HEK293 (cell line): ENCODE measurements around the gene TSPOAP1.

ENCODE experiments used
- CTCF ChIA-PET: fragments of 350-600 bp; formaldehyde crosslinking; extraction: SDS; loops from one replicate; lab custom pipeline; 2021; ENCODE audit warnings: antibody characterized with exemption; lab: Yijun Ruan, JAX
- POLR2A ChIA-PET: fragments of 300-600 bp; formaldehyde crosslinking; extraction: SDS; loops from one replicate; lab custom pipeline; 2020; ENCODE audit warnings: antibody characterized with exemption, inconsistent platforms; lab: Yijun Ruan, JAX
- H3K27ac ChIP-seq: fragments of 200-500 bp; sonication (Bioruptor generic); 2 replicates; pipeline ENCODE4 v1.5.1; 2014; ENCODE audit warnings: low read depth, low read length, control low read depth, inconsistent platforms; ENCODE audit errors: extremely low read depth
- H3K36me3 ChIP-seq, 2 experiments: fragments of 200-500 bp in 1 of 2; sonication (Bioruptor generic) in 1 of 2; 1 replicate in 1 of 2; 2 replicates in 1 of 2; pipeline ENCODE4 v1.5.1; 2014 to 2017; ENCODE audit warnings: inconsistent platforms in 2 of 2, low read length in 2 of 2; ENCODE audit not compliant: control insufficient read depth in 2 of 2, insufficient read depth in 1 of 2
- H3K4me1 ChIP-seq: fragments of 200-500 bp; sonication (Bioruptor generic); 2 replicates; pipeline ENCODE4 v1.5.1; 2014; ENCODE audit warnings: mild to moderate bottlenecking, low read length, inconsistent platforms; ENCODE audit not compliant: control insufficient read depth, insufficient read depth
- H3K4me3 ChIP-seq: 2 replicates; pipeline ENCODE4 v1.5.1; 2011; ENCODE audit warnings: low read depth, mild to moderate bottlenecking, control low read depth, low read length, moderate library complexity
- H3K9me3 ChIP-seq: fragments of 200-500 bp; sonication (Bioruptor generic); 2 replicates; pipeline ENCODE4 v1.5.1; 2014; ENCODE audit warnings: low read depth, low read length, inconsistent platforms; ENCODE audit not compliant: control insufficient read depth, insufficient read depth
- EGR2 ChIP-seq: fragments of 450-650 bp; formaldehyde crosslinking; IDR thresholded peaks from 2 replicates; pipeline ENCODE4 v1.5.1; 2016; ENCODE audit warnings: low read depth, missing biosample characterization, missing genetic modification characterization
- GLI2 ChIP-seq: fragments of 450-650 bp; formaldehyde crosslinking; IDR thresholded peaks from 2 replicates; pipeline ENCODE4; 2017; ENCODE audit warnings: missing biosample characterization, missing genetic modification characterization, low read depth, borderline replicate concordance
- IKZF3 ChIP-seq: fragments of 450-650 bp; IDR thresholded peaks from 2 replicates; pipeline ENCODE4 v1.5.0; 2018; ENCODE audit warnings: missing biosample characterization, mild to moderate bottlenecking, missing genetic modification characterization, moderate library complexity
- YY1 ChIP-seq: fragments of 450-650 bp; formaldehyde crosslinking; IDR thresholded peaks from 2 replicates; pipeline ENCODE4 v1.5.1; 2018; ENCODE audit warnings: missing biosample characterization, missing genetic modification characterization
- ZBTB11 ChIP-seq: fragments of 450-650 bp; formaldehyde crosslinking; conservative IDR thresholded peaks from 2 replicates; pipeline ENCODE4 v1.5.1; 2016; ENCODE audit warnings: low read depth, missing biosample characterization, missing genetic modification characterization
- ZBTB44 ChIP-seq: fragments of 450-650 bp; IDR thresholded peaks from 2 replicates; pipeline ENCODE4 v1.5.1; 2018; ENCODE audit warnings: missing biosample characterization, mild to moderate bottlenecking, missing genetic modification characterization
- ZFHX2 ChIP-seq: fragments of 450-650 bp; formaldehyde crosslinking; conservative IDR thresholded peaks from 2 replicates; pipeline ENCODE4 v1.5.1; 2016; ENCODE audit warnings: missing biosample characterization, missing genetic modification characterization
- ZFP3 ChIP-seq: fragments of 450-650 bp; formaldehyde crosslinking; IDR thresholded peaks from 2 replicates; pipeline ENCODE4 v1.5.1; 2016; ENCODE audit warnings: low read depth, missing biosample characterization, missing genetic modification characterization
- ZFP41 ChIP-seq: fragments of 450-650 bp; formaldehyde crosslinking; IDR thresholded peaks from 2 replicates; pipeline ENCODE4 v1.5.1; 2016; ENCODE audit warnings: missing biosample characterization, missing genetic modification characterization, borderline replicate concordance
- ZNF146 ChIP-seq: fragments of 450-650 bp; formaldehyde crosslinking; IDR thresholded peaks from 2 replicates; pipeline ENCODE4 v1.5.1; 2016; ENCODE audit warnings: missing biosample characterization, missing genetic modification characterization
- ZNF148 ChIP-seq: fragments of 450-650 bp; formaldehyde crosslinking; IDR thresholded peaks from 2 replicates; pipeline ENCODE4 v1.5.0; 2017; ENCODE audit warnings: missing biosample characterization, missing genetic modification characterization, borderline replicate concordance
- ZNF18 ChIP-seq: fragments of 450-650 bp; formaldehyde crosslinking; IDR thresholded peaks from 2 replicates; pipeline ENCODE4 v1.5.1; 2016; ENCODE audit warnings: missing biosample characterization, missing genetic modification characterization
- ZNF202 ChIP-seq: fragments of 450-650 bp; formaldehyde crosslinking; IDR thresholded peaks from 2 replicates; pipeline ENCODE4 v1.5.1; 2016; ENCODE audit warnings: missing biosample characterization, missing genetic modification characterization, borderline replicate concordance
- ZNF211 ChIP-seq: fragments of 450-650 bp; formaldehyde crosslinking; IDR thresholded peaks from 2 replicates; pipeline ENCODE4 v1.5.1; 2016; ENCODE audit warnings: low read depth, missing biosample characterization, missing genetic modification characterization
- ZNF223 ChIP-seq: fragments of 450-650 bp; formaldehyde crosslinking; IDR thresholded peaks from 2 replicates; pipeline ENCODE4 v1.5.1; 2016; ENCODE audit warnings: missing biosample characterization, missing genetic modification characterization
- ZNF266 ChIP-seq: fragments of 450-650 bp; formaldehyde crosslinking; IDR thresholded peaks from 2 replicates; pipeline ENCODE4 v1.5.1; 2016; ENCODE audit warnings: missing biosample characterization, missing genetic modification characterization, low read depth
- ZNF311 ChIP-seq: fragments of 450-650 bp; formaldehyde crosslinking; IDR thresholded peaks from 2 replicates; pipeline ENCODE4 v1.5.1; 2017; ENCODE audit warnings: missing biosample characterization, missing genetic modification characterization, borderline replicate concordance
- ZNF341 ChIP-seq: fragments of 450-650 bp; formaldehyde crosslinking; IDR thresholded peaks from 2 replicates; pipeline ENCODE4; 2016; ENCODE audit warnings: low read depth, missing biosample characterization, missing genetic modification characterization
- ZNF48 ChIP-seq: fragments of 450-650 bp; formaldehyde crosslinking; IDR thresholded peaks from 2 replicates; pipeline ENCODE4 v1.5.1; 2016; ENCODE audit warnings: missing biosample characterization, missing genetic modification characterization
- ZNF529 ChIP-seq: fragments of 450-650 bp; formaldehyde crosslinking; IDR thresholded peaks from 2 replicates; pipeline ENCODE4 v1.5.1; 2017; ENCODE audit warnings: missing genetic modification characterization, missing biosample characterization; ENCODE audit not compliant: insufficient replicate concordance
- ZNF610 ChIP-seq: fragments of 450-650 bp; formaldehyde crosslinking; IDR thresholded peaks from 2 replicates; pipeline ENCODE4 v1.5.1; 2016; ENCODE audit warnings: missing biosample characterization, missing genetic modification characterization, borderline replicate concordance
- ZNF768 ChIP-seq: fragments of 450-650 bp; formaldehyde crosslinking; IDR thresholded peaks from 2 replicates; pipeline ENCODE4 v1.5.1; 2018; ENCODE audit warnings: missing biosample characterization, mild to moderate bottlenecking, missing genetic modification characterization
- ZSCAN16 ChIP-seq: fragments of 450-650 bp; formaldehyde crosslinking; IDR thresholded peaks from 2 replicates; pipeline ENCODE4 v1.5.1; 2016; ENCODE audit warnings: missing biosample characterization, missing genetic modification characterization
- ZSCAN30 ChIP-seq: fragments of 450-650 bp; IDR thresholded peaks from 2 replicates; pipeline ENCODE4 v1.5.1; 2018; ENCODE audit warnings: missing biosample characterization, mild to moderate bottlenecking, missing genetic modification characterization, moderate library complexity
- TF ChIP-seq, protein P1 (sequence below): fragments of 450-650 bp; formaldehyde crosslinking; IDR thresholded peaks from 2 replicates; pipeline ENCODE4 v1.5.1; 2016; ENCODE audit warnings: missing biosample characterization, missing genetic modification characterization

The TSPOAP1 gene

DNA sequence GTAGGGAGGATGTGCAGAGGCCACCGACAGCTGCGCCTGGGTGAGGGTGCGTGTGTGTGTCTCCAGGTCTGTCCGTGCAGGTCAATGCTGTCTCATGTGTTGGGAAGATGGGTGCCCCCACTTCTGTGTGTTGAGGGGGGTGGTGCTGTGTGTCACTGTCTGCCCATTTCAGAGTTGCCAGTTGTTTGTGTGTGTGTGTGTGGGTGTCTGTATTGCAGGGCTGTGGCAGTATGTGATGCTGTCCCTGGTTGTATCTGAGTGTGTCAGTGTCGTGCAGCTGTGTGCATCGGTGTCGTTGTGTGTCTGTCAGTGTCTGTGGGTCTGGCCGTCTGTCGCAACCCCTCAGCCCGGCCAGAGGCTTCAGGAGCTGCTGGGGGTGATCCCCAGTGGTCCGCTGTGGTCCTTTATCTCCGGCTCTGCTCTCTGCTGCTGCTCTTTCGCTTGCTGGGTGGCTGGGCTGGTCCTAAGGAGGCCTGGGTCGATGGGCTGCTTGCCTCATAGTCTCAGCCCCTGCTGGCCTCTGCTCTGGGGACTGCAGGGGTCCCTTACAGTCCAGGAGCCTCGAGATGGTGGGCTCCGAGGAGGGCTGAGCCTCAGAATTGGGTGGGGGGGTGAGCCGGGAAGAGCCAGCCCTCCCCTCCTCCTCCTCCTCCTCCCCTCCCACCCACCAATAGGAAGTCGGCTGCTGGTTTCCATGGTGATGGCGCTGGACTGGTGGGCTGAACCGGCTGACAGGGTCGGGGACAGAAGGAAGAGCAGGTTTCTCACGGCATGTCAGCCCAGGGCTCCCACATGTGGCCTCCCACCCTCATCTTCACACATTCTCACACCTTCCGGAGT, at the start of gene TSPOAP1:
TSPOAP1 (minus strand) TSS at position 601 of the 840 bp plus-strand sequence. CDS start 875 bp downstream, outside the sequence.
- Histone ChIP-seq H3K36me3 (no peaks in the 10 kb centered on the region), H3K27ac (no peak within 1 kb of the TSS), H3K4me1 (no peaks in the 10 kb centered on the region), H3K4me3 (no peak within 1 kb of the TSS), H3K9me3 (no peaks in the 10 kb centered on the region)
- ChIA-PET POLR2A (interaction anchor here (0.8 to 1.9 kb wide), 4 partner anchors 7 to 24 kb away, joined by 3 to 7 read pairs (median 6); partner anchors contain the start of gene SUPT4H1), CTCF (interaction anchor here (0.6 to 1.6 kb wide), 4 partner anchors 11 to 114 kb away, joined by 3 to 8 read pairs (median 4); no protein-coding TSS in a partner anchor)
- TF ChIP-seq ZNF202 (tag by site-specific recombination) (no peak), ZNF146 (tag by site-specific recombination) (no peak), GLI2 (tag by site-specific recombination) (no peak), YY1 (tag by site-specific recombination) (no peak), ZNF529 (tag by site-specific recombination) (no peak), ZNF341 (peak; percentile 81), ZSCAN16 (tag by site-specific recombination) (no peak), ZFP41 (no peak), EGR2 (tag by site-specific recombination) (peak; percentile 69), ZFP3 (tag by site-specific recombination) (no peak), ZNF148 (tag by site-specific recombination) (no peak), ZNF266 (tag by site-specific recombination) (no peak), IKZF3 (tag by site-specific recombination) (no peak), ZNF768 (tag by site-specific recombination) (no peak), ZFHX2 (no peak; the same call in none of the 2 replicates), ZNF223 (tag by site-specific recombination) (no peak), ZNF211 (no peak), ZBTB11 (tag by site-specific recombination) (no peak), ZNF48 (tag by site-specific recombination) (no peak), ZBTB44 (no peak), ZNF610 (tag by site-specific recombination) (no peak), ZNF18 (tag by site-specific recombination) (no peak), ZNF311 (tag by site-specific recombination) (no peak), ZSCAN30 (no peak)
- TF ChIP-seq, protein P1, sequence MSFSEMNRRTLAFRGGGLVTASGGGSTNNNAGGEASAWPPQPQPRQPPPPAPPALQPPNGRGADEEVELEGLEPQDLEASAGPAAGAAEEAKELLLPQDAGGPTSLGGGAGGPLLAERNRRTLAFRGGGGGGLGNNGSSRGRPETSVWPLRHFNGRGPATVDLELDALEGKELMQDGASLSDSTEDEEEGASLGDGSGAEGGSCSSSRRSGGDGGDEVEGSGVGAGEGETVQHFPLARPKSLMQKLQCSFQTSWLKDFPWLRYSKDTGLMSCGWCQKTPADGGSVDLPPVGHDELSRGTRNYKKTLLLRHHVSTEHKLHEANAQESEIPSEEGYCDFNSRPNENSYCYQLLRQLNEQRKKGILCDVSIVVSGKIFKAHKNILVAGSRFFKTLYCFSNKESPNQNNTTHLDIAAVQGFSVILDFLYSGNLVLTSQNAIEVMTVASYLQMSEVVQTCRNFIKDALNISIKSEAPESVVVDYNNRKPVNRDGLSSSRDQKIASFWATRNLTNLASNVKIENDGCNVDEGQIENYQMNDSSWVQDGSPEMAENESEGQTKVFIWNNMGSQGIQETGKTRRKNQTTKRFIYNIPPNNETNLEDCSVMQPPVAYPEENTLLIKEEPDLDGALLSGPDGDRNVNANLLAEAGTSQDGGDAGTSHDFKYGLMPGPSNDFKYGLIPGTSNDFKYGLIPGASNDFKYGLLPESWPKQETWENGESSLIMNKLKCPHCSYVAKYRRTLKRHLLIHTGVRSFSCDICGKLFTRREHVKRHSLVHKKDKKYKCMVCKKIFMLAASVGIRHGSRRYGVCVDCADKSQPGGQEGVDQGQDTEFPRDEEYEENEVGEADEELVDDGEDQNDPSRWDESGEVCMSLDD (tag by site-specific recombination), result no peak; the same call in 1 of the 2 replicates
